SK-N-MC (cell line): Measurements from ENCODE around the gene CCDC110.

ENCODE experiments used
- EZH2 ChIP-seq: fragments of 200-600 bp; sonication (generic); IDR thresholded peaks from one replicate; pipeline ENCODE4 v1.6.1; 2017; ENCODE audit warnings: antibody characterized with exemption
- POLR2AphosphoS5 ChIP-seq: IDR thresholded peaks from 2 replicates; pipeline ENCODE4 v1.6.1; 2012; ENCODE audit warnings: mild to moderate bottlenecking, low read depth, low read length, borderline replicate concordance

- TF ChIP-seq EZH2 (no peak), POLR2AphosphoS5 (no peak)
Measured at GRCh38 chr4:185404031-185404430, 67.5 kb downstream of the CCDC110 start.
